ENCODE data around the gene MAN1A1.

- TF ChIP-seq CTCF (IDR thresholded peaks at IDR 0.05; ENCODE audit: insufficient read depth, low read length) (no peak), POLR2AphosphoS5 (IDR thresholded peaks at IDR 0.05; ENCODE audit: low read depth) (no peak), SPI1 (IDR thresholded peaks at IDR 0.05; ENCODE audit: borderline replicate concordance, low read depth) (no peak), GABPA (IDR thresholded peaks at IDR 0.05; ENCODE audit: low read depth) (no peak), REST (IDR thresholded peaks at IDR 0.05; ENCODE audit: insufficient replicate concordance, low read depth) (no peak)
Measured at GRCh38 chr6:119312875-119313338, 36.7 kb downstream of the MAN1A1 start.

Measured in HL-60 (cell line).